ENCODE measurements around the gene APH1B.

- TF ChIP-seq EZH2 (IDR thresholded peaks at IDR 0.05; ENCODE audit: borderline replicate concordance, low read depth, low read length, poor library complexity, severe bottlenecking) = no peak
- no peak for TF ChIP-seq CTCF (conservative IDR thresholded peaks at IDR 0.05; ENCODE audit: low read depth, low read length)
Measured at GRCh38 chr15:63313825-63314224, 36.4 kb downstream of the APH1B start.
